ENCODE measurements around the gene GPR139. TPM values are rescaled to one million over a fixed set of nuclear protein-coding genes. Genes with fewer than 3 reads are reported as not detected.

The GPR139 gene
- total RNA-seq, 3 donors from 2014 or later = not detected

DNA sequence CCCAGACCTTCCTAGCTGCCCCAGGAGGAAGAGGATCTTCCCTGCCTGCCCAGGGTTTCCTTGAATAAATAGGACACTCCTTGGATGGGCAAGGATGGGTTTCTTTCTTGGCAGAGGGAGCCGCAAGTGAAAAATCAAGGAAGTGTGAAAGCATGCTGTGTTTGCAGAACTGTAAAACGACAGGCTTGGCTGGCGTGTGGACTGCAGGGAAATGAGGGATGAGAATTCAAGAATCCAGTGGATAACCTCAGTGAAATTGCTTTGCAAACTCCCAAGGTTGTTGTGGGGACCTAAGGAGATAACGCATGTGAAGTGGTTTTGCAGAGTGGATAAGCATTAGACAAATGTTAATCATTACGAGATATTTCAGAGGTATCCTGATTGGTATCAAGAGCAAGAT lies 20.4 kb downstream of the GPR139 start:
- no peaks in the 10 kb centered on the region for H3K9me3 ChIP-seq
- no peaks in the 10 kb centered on the region for H3K36me3 ChIP-seq (ENCODE audit: low read depth)
- TF ChIP-seq CTCF (IDR thresholded peaks at IDR 0.05) = no peak
- intact Hi-C loops (cut with DNase I, micrococcal nuclease) = no loop called here
- no peak for DNase-seq
- no peak for ATAC-seq
- H3K4me1 ChIP-seq (ENCODE audit: low read depth) = no peaks in the 10 kb centered on the region
- H3K4me3 ChIP-seq = no peak overlapping the region

GRCh38 chr16:20051611-20052010 lies 22.1 kb downstream of the GPR139 start:
- no peaks in the 10 kb centered on the region for H3K4me1 ChIP-seq (ENCODE audit: low read depth)
- no peaks in the 10 kb centered on the region for H3K36me3 ChIP-seq (ENCODE audit: low read depth)
- DNase-seq (no peak), ATAC-seq (no peak)
- H3K9me3 ChIP-seq = no peaks in the 10 kb centered on the region
- intact Hi-C loops (cut with DNase I, micrococcal nuclease) = no loop called here
- no peak overlapping the region for H3K4me3 ChIP-seq
- TF ChIP-seq CTCF (IDR thresholded peaks at IDR 0.05) = no peak

DNA sequence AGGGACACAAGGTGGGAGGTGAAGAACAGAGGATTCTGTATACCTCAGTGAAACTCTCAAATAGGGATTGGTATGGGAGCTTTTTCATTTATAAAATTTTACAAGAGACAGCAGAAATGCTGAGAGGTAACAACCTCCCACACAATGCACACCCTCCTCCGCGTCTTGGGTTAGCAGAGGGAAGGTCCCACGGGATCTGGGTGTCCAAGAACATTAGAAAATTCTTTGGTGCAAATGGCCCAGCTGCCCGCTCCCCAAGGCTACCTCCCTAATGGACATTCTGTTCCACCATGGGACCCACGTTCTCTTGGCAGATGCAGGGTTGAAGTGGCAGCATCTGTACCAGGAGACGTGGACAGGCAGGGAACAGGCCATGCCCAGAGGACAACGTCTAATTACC lies 22.5 kb downstream of the GPR139 start:
- DNase-seq (no peak), ATAC-seq (no peak)
- intact Hi-C loops (cut with DNase I, micrococcal nuclease) = no loop called here
- H3K36me3 ChIP-seq (ENCODE audit: low read depth) = no peaks in the 10 kb centered on the region
- no peaks in the 10 kb centered on the region for H3K9me3 ChIP-seq
- H3K4me3 ChIP-seq = no peak overlapping the region
- no peak for TF ChIP-seq CTCF (IDR thresholded peaks at IDR 0.05)
- H3K4me1 ChIP-seq (ENCODE audit: low read depth) = no peaks in the 10 kb centered on the region

GRCh38 chr16:20049831-20050230 lies 23.9 kb downstream of the GPR139 start:
- Histone ChIP-seq H3K4me1 (ENCODE audit: low read depth) (no peaks in the 10 kb centered on the region), H3K4me3 (no peak overlapping the region), H3K36me3 (ENCODE audit: low read depth) (no peaks in the 10 kb centered on the region), H3K9me3 (no peaks in the 10 kb centered on the region)
- ATAC-seq (no peak), DNase-seq (no peak)
- intact Hi-C loops (cut with DNase I, micrococcal nuclease) = no loop called here
- no peak for TF ChIP-seq CTCF (IDR thresholded peaks at IDR 0.05)

DNA sequence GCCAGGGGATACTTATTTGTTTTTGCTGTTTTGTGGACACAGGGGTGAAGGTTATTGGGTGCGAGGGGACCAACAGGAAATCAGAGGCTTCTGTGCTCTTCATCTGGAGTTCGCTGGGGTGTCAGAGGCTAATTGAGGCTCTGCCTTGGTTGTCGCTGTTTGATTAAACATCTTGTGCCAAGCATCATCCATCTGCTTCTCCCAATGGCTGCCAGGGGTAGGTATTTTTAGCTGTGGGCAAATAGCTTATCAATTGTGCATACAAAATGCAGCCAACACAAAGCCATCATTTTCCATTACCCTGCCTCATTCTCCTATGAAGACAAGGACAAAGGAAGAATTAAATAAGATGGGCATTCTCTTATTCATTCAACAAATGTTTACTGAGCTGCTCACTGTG lies 27.8 kb downstream of the GPR139 start:
- Histone ChIP-seq H3K4me1 (ENCODE audit: low read depth) (no peaks in the 10 kb centered on the region), H3K36me3 (ENCODE audit: low read depth) (no peaks in the 10 kb centered on the region), H3K4me3 (no peak overlapping the region), H3K9me3 (no peaks in the 10 kb centered on the region)
- intact Hi-C loops (cut with DNase I, micrococcal nuclease) = no loop called here
- DNase-seq (no peak), ATAC-seq (no peak)
- no peak for TF ChIP-seq CTCF (IDR thresholded peaks at IDR 0.05)

DNA sequence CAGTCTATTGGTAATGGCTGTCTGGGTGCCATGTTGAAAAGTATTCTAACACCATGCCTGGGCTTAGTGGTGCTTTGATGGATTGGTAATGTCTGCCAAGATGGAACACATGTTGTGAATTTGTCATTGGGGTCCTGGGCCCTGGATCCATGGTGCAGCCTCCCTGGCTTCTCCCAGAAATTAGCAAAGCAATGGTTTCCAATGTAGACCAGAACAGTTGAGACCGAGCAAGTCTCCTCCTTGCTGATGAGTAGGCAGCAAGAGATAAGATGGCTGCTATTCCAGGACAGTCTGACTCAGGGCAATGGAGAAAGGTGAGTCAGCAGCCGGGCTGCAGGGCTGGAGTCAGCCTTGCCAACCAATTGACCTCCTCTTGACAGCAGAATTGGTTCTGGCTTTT lies 30.8 kb downstream of the GPR139 start:
- intact Hi-C loops (cut with DNase I, micrococcal nuclease) = no loop called here
- no peaks in the 10 kb centered on the region for H3K36me3 ChIP-seq (ENCODE audit: low read depth)
- no peaks in the 10 kb centered on the region for H3K4me1 ChIP-seq (ENCODE audit: low read depth)
- DNase-seq (no peak), ATAC-seq (no peak)
- H3K9me3 ChIP-seq = no peaks in the 10 kb centered on the region
- no peak overlapping the region for H3K4me3 ChIP-seq
- TF ChIP-seq CTCF (IDR thresholded peaks at IDR 0.05) = no peak
